Adipocyte (in vitro differentiated cells): ENCODE results near the gene ATG14.
A peak's percentile ranks its signal among the peaks of the same experiment; 100 is the strongest.

Experiments
- DNase-seq: peaks from one replicate; pipeline ENCODE4 v3.0.0-alpha.2; 2015; ENCODE audit warnings: low read depth
- H3K27me3 ChIP-seq: replicated peaks from 2 replicates; pipeline ENCODE4 v1.7.0; 2013; ENCODE audit warnings: mild to moderate bottlenecking, low read length, moderate library complexity; ENCODE audit not compliant: control insufficient read depth, insufficient read depth
- H3K36me3 ChIP-seq: 2 replicates; pipeline ENCODE4 v1.7.0; 2013; ENCODE audit warnings: low read length, mild to moderate bottlenecking, moderate library complexity; ENCODE audit not compliant: control insufficient read depth, insufficient read depth, severe bottlenecking
- H3K4me1 ChIP-seq: 2 replicates; pipeline ENCODE4 v1.7.0; 2013; ENCODE audit warnings: mild to moderate bottlenecking, low read length, moderate library complexity; ENCODE audit not compliant: control insufficient read depth, insufficient read depth
- H3K4me3 ChIP-seq: 2 replicates; pipeline ENCODE4 v1.7.0; 2013; ENCODE audit warnings: mild to moderate bottlenecking, low read length, moderate library complexity
- H3K9ac ChIP-seq: 2 replicates; pipeline ENCODE4 v1.7.0; 2013; ENCODE audit warnings: mild to moderate bottlenecking, low read length, moderate library complexity
- H3K9me3 ChIP-seq: 2 replicates; pipeline ENCODE4 v1.7.0; 2013; ENCODE audit warnings: mild to moderate bottlenecking, low read length, moderate library complexity; ENCODE audit not compliant: control insufficient read depth

The ATG14 gene

GRCh38 chr14:55412676-55413075 is 1.0 kb upstream of the ATG14 start:
- no peaks in the 10 kb centered on the region for H3K27me3 ChIP-seq
- peak overlapping the region; percentile 96 for H3K4me3 ChIP-seq
- no peak for DNase-seq
- peaks cover 26% of the 10 kb centered on the region for H3K4me1 ChIP-seq
- H3K9ac ChIP-seq, result no peak overlapping the region
- no peaks in the 10 kb centered on the region for H3K36me3 ChIP-seq
- no peaks in the 10 kb centered on the region for H3K9me3 ChIP-seq

GRCh38 chr14:55410876-55411275 is 754 bp downstream of the ATG14 start:
- no peak for DNase-seq
- Histone ChIP-seq H3K4me3 (peak overlapping the region; percentile 96), H3K9ac (peak overlapping the region; percentile 95), H3K27me3 (no peaks in the 10 kb centered on the region), H3K36me3 (no peaks in the 10 kb centered on the region), H3K9me3 (no peaks in the 10 kb centered on the region), H3K4me1 (peaks cover 26% of the 10 kb centered on the region)

- no peak for DNase-seq
Measured at GRCh38 chr14:55404173-55404854, 7.3 kb downstream of the ATG14 start.

GRCh38 chr14:55401751-55402150 is 9.9 kb downstream of the ATG14 start:
- Histone ChIP-seq H3K4me1 (peaks cover 20% of the 10 kb centered on the region), H3K9me3 (no peaks in the 10 kb centered on the region), H3K36me3 (no peaks in the 10 kb centered on the region), H3K27me3 (no peaks in the 10 kb centered on the region), H3K9ac (no peak overlapping the region), H3K4me3 (no peak overlapping the region)
- no peak for DNase-seq

More at GRCh38 chr14:55404173-55404854, 7.3 kb downstream of the ATG14 start:
- Histone ChIP-seq H3K9ac (no peak overlapping the region), H3K27me3 (no peaks in the 10 kb centered on the region), H3K4me1 (peaks cover 11% of the 10 kb centered on the region), H3K4me3 (no peak overlapping the region), H3K9me3 (no peaks in the 10 kb centered on the region), H3K36me3 (no peaks in the 10 kb centered on the region)

GRCh38 chr14:55399852-55400251 is 11.8 kb downstream of the ATG14 start:
- Histone ChIP-seq H3K27me3 (no peaks in the 10 kb centered on the region), H3K4me1 (peaks cover 20% of the 10 kb centered on the region), H3K36me3 (peaks cover 15% of the 10 kb centered on the region), H3K4me3 (no peak overlapping the region), H3K9ac (no peak overlapping the region), H3K9me3 (no peaks in the 10 kb centered on the region)
- DNase-seq, result no peak

- Histone ChIP-seq H3K27me3 (no peaks in the 10 kb centered on the region), H3K36me3 (peaks cover 20% of the 10 kb centered on the region), H3K4me3 (no peak overlapping the region), H3K9me3 (no peaks in the 10 kb centered on the region), H3K9ac (no peak overlapping the region), H3K4me1 (peaks cover 20% of the 10 kb centered on the region)
- DNase-seq, result no peak
Measured at GRCh38 chr14:55399183-55399582, 12.4 kb downstream of the ATG14 start.

GRCh38 chr14:55398679-55399078 is 13.0 kb downstream of the ATG14 start:
- H3K4me3 ChIP-seq, result peak overlapping the region; percentile 31
- no peak overlapping the region for H3K9ac ChIP-seq
- peaks cover 20% of the 10 kb centered on the region for H3K36me3 ChIP-seq
- peaks cover 20% of the 10 kb centered on the region for H3K4me1 ChIP-seq
- no peaks in the 10 kb centered on the region for H3K9me3 ChIP-seq
- H3K27me3 ChIP-seq, result no peaks in the 10 kb centered on the region
- DNase-seq, result peak; percentile 92

- Histone ChIP-seq H3K36me3 (peaks cover 38% of the 10 kb centered on the region), H3K4me3 (no peak overlapping the region), H3K4me1 (peaks cover 13% of the 10 kb centered on the region), H3K27me3 (no peaks in the 10 kb centered on the region), H3K9ac (no peak overlapping the region), H3K9me3 (no peaks in the 10 kb centered on the region)
- DNase-seq, result peak; percentile 76
Measured at GRCh38 chr14:55389330-55389729, 22.3 kb downstream of the ATG14 start.

- Histone ChIP-seq H3K4me1 (peaks cover 19% of the 10 kb centered on the region), H3K36me3 (peaks cover 41% of the 10 kb centered on the region), H3K9me3 (no peaks in the 10 kb centered on the region), H3K27me3 (no peaks in the 10 kb centered on the region), H3K9ac (no peak overlapping the region), H3K4me3 (no peak overlapping the region)
- no peak for DNase-seq
Measured at GRCh38 chr14:55388160-55388559, 23.5 kb downstream of the ATG14 start.

- Histone ChIP-seq H3K36me3 (peaks cover 41% of the 10 kb centered on the region), H3K4me3 (no peak overlapping the region), H3K27me3 (no peaks in the 10 kb centered on the region), H3K9ac (no peak overlapping the region), H3K4me1 (peaks cover 19% of the 10 kb centered on the region), H3K9me3 (no peaks in the 10 kb centered on the region)
- DNase-seq, result no peak
Measured at GRCh38 chr14:55387121-55387520, 24.5 kb downstream of the ATG14 start.

- no peak overlapping the region for H3K4me3 ChIP-seq
- peaks cover 50% of the 10 kb centered on the region for H3K36me3 ChIP-seq
- DNase-seq, result no peak
- no peaks in the 10 kb centered on the region for H3K27me3 ChIP-seq
- no peak overlapping the region for H3K9ac ChIP-seq
- H3K4me1 ChIP-seq, result peaks cover 19% of the 10 kb centered on the region
- H3K9me3 ChIP-seq, result no peaks in the 10 kb centered on the region
Measured at GRCh38 chr14:55386037-55386808, 25.4 kb downstream of the ATG14 start.
